H1 (cell line): ENCODE results near the gene UPK3B. TPM values are rescaled to one million over a fixed set of nuclear protein-coding genes. Genes with fewer than 3 reads are reported as not detected.

Experiments used
- CTCF ChIP-seq, 3 experiments: IDR thresholded peaks; 1 replicate in 2 of 3; 2 replicates in 1 of 3; pipeline versions ENCODE4 v1.5.1 to v1.6.1; 2011; ENCODE audit warnings: low read length in 3 of 3, mild to moderate bottlenecking in 3 of 3, inconsistent platforms in 2 of 3, low read depth in 1 of 3, moderate library complexity in 1 of 3; ENCODE audit not compliant: insufficient read depth in 1 of 3; ENCODE audit errors: control extremely low read depth in 1 of 3
- MAX ChIP-seq: IDR thresholded peaks from 2 replicates; pipeline ENCODE4 v1.6.1; 2012; ENCODE audit warnings: inconsistent platforms
- SRF ChIP-seq: IDR thresholded peaks from 2 replicates; pipeline ENCODE4 v1.6.1; 2011; ENCODE audit warnings: mild to moderate bottlenecking, low read depth, low read length, moderate library complexity
- polyA plus RNA-seq, 7 experiments: library from polyadenylated mRNA; depleted of rRNA in 3 of 7; stranded (reverse) in 5 of 7; unstranded in 2 of 7; fragments of >200 nt in 5 of 7; fragments of 200-250 nt in 2 of 7; gene quantifications; 1 replicate in 5 of 7; 2 replicates in 1 of 7; 4 replicates in 1 of 7; pipeline versions ENCODE4 v1.2.1 to v1.2.3, GENCODE V29; 2011 to 2013; ENCODE audit warnings: missing spikeins in 2 of 7, mixed read lengths in 2 of 7
- total RNA-seq: library from RNA; stranded (reverse); fragmentation: NEBNext Ultra II Directional; extraction: Animal tissue kit (Norgen Biotek cat#: 25700); gene quantifications from 2 replicates; pipeline ENCODE4 v1.2.1, GENCODE V29; 2021
- TF ChIP-seq, protein P1 (sequence below): IDR thresholded peaks from 2 replicates; pipeline ENCODE4 v1.6.1; 2012; ENCODE audit warnings: low read length, inconsistent platforms

Gene UPK3B
- total and polyA plus RNA-seq, 2 of the 8 experiments (the other 6 are each of a cell fraction or from before 2014, with no cell fraction given) = 5.9 to 20.6 TPM

- TF ChIP-seq MAX = no peak
- TF ChIP-seq CTCF (IDR thresholded peaks at IDR 0.05; ENCODE audit: control extremely low read depth in 1 of 3, insufficient read depth in 1 of 3, low read depth in 1 of 3, low read length in 3 of 3) = no peak
- TF ChIP-seq, protein P1, sequence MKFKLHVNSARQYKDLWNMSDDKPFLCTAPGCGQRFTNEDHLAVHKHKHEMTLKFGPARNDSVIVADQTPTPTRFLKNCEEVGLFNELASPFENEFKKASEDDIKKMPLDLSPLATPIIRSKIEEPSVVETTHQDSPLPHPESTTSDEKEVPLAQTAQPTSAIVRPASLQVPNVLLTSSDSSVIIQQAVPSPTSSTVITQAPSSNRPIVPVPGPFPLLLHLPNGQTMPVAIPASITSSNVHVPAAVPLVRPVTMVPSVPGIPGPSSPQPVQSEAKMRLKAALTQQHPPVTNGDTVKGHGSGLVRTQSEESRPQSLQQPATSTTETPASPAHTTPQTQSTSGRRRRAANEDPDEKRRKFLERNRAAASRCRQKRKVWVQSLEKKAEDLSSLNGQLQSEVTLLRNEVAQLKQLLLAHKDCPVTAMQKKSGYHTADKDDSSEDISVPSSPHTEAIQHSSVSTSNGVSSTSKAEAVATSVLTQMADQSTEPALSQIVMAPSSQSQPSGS = no peak
- TF ChIP-seq SRF = no peak
- TF ChIP-seq, all 59 proteins: peak for 0
Observed at GRCh38 chr7:76513817-76514799, 3.8 kb downstream of the UPK3B start (continued).
